HepG2 (cell line): ENCODE measurements around the gene HOXA13.

Source experiments
- CTCF ChIP-seq: sonication (generic); formaldehyde crosslinking; IDR thresholded peaks from 2 replicates; pipeline ENCODE4 v1.5.0; 2020; ENCODE audit warnings: mild to moderate bottlenecking, missing genetic modification reagents, moderate library complexity
- FIP1L1 ChIP-seq: fragments of 200-400 bp; formaldehyde crosslinking; IDR thresholded peaks from 2 replicates; pipeline ENCODE4 v1.6.1; 2018; ENCODE audit warnings: low read depth, mild to moderate bottlenecking, low read length, moderate library complexity, borderline replicate concordance; ENCODE audit not compliant: insufficient read depth
- JARID2 ChIP-seq: sonication (generic); formaldehyde crosslinking; IDR thresholded peaks from 2 replicates; pipeline ENCODE4 v1.8.1; 2023; ENCODE audit warnings: missing genetic modification reagents, inconsistent platforms; ENCODE audit not compliant: insufficient replicate concordance
- JUND ChIP-seq: sonication (generic); formaldehyde crosslinking; IDR thresholded peaks from 2 replicates; pipeline ENCODE4 v1.8.0; 2022; ENCODE audit warnings: mild to moderate bottlenecking, missing genetic modification reagents
- MAZ ChIP-seq, 2 experiments: sonication (generic) in 1 of 2; formaldehyde crosslinking in 1 of 2; IDR thresholded peaks; 2 replicates each; pipeline versions ENCODE4 v1.5.0 to v1.6.1; 2012 to 2020; ENCODE audit warnings: low read depth in 2 of 2, mild to moderate bottlenecking in 2 of 2, borderline replicate concordance in 1 of 2, improper control_type of control experiment in 1 of 2, low read length in 1 of 2, missing genetic modification reagents in 1 of 2, moderate library complexity in 1 of 2
- MYNN ChIP-seq: sonication (generic); formaldehyde crosslinking; IDR thresholded peaks from 2 replicates; pipeline ENCODE4 v1.4.0; 2020; ENCODE audit warnings: mild to moderate bottlenecking, low read depth, missing genetic modification reagents
- PCBP1 ChIP-seq: fragments of 200-400 bp; formaldehyde crosslinking; IDR thresholded peaks from 2 replicates; pipeline ENCODE4 v1.6.1; 2017; ENCODE audit warnings: mild to moderate bottlenecking, low read depth, low read length, borderline replicate concordance
- RFX1 ChIP-seq: fragments of 450-650 bp; IDR thresholded peaks from 2 replicates; pipeline ENCODE4 v1.6.1; 2017
- SIX4 ChIP-seq: sonication (generic); formaldehyde crosslinking; IDR thresholded peaks from 2 replicates; pipeline ENCODE4 v1.4.0; 2020; ENCODE audit warnings: missing genetic modification reagents
- SP1 ChIP-seq, 2 experiments: fragments of 450-650 bp in 1 of 2; sonication (generic) in 1 of 2; formaldehyde crosslinking in 1 of 2; IDR thresholded peaks; 2 replicates each; pipeline versions ENCODE4 v1.4.0 to v1.6.1; 2016 to 2020; ENCODE audit warnings: missing genetic modification reagents in 1 of 2
- TCF12 ChIP-seq, 2 experiments: fragments of 450-650 bp in 1 of 2; sonication (generic) in 1 of 2; formaldehyde crosslinking in 1 of 2; IDR thresholded peaks; 2 replicates each; pipeline versions ENCODE4 v1.6.1 to v1.8.0; 2017 to 2022; ENCODE audit warnings: antibody characterized with exemption in 1 of 2, mild to moderate bottlenecking in 1 of 2, missing genetic modification reagents in 1 of 2, moderate library complexity in 1 of 2
- ZNF18 ChIP-seq: sonication (generic); formaldehyde crosslinking; IDR thresholded peaks from 2 replicates; pipeline ENCODE4 v1.8.0; 2022; ENCODE audit warnings: mild to moderate bottlenecking, missing genetic modification reagents; ENCODE audit not compliant: insufficient replicate concordance
- ZNF431 ChIP-seq: sonication (generic); formaldehyde crosslinking; IDR thresholded peaks from 2 replicates; pipeline ENCODE4 v1.9.0; 2022; ENCODE audit warnings: missing genetic modification reagents, low read depth, mild to moderate bottlenecking, borderline replicate concordance
- ZNF670 ChIP-seq: sonication (generic); formaldehyde crosslinking; IDR thresholded peaks from 2 replicates; pipeline ENCODE4 v1.8.0; 2022; ENCODE audit warnings: mild to moderate bottlenecking, missing genetic modification reagents, borderline replicate concordance

DNA sequence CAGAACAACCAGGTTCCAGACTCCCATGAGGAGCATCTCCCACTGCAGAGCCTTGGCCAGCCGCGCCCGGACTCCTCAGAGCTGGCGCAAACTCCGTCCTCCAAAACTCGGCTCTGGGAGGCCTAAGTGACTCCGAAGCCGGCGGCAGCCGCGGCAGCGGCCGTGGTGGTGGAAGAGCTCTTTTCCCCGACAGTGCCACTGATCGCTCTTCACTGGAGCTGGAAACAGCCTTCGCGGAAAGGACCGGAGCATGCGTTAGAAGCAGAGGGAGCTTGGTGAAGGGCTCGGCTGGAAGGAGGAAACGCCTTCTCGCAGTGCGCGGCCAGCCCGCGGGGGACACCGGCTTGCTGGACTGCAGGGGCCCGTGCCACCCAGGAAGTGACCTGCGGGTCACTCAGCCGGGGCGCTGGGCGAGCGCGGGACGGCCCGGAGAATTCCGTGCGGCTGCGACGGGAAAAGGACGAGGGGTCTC is 5.0 kb upstream of the HOXA13 start:
- TF ChIP-seq SP1 (IDR thresholded peaks at IDR 0.05) (no peak), SP1 (CRISPR knock-in tag; IDR thresholded peaks at IDR 0.05) (no peak), TCF12 (IDR thresholded peaks at IDR 0.05) (no peak), TCF12 (CRISPR knock-in tag; IDR thresholded peaks at IDR 0.05) (no peak), RFX1 (no peak), SIX4 (no peak), ZNF670 (CRISPR knock-in tag) (no peak), MAZ (IDR thresholded peaks at IDR 0.05; ENCODE audit: borderline replicate concordance, low read depth, low read length) (no peak), MAZ (CRISPR knock-in tag; IDR thresholded peaks at IDR 0.05; ENCODE audit: low read depth) (no peak), ZNF431 (CRISPR knock-in tag) (no peak), CTCF (CRISPR knock-in tag) (no peak), ZNF18 (CRISPR knock-in tag) (no peak), FIP1L1 (no peak), PCBP1 (no peak), JUND (CRISPR knock-in tag) (no peak), MYNN (CRISPR knock-in tag) (no peak), JARID2 (CRISPR knock-in tag) (no peak)
